ENCODE measurements around the gene PDXDC1.
"Not testable (repeated sequence)": the region's sequence is repeated elsewhere in the genome, so short reads cannot be mapped to it uniquely, and the experiment has no call there.

DNA sequence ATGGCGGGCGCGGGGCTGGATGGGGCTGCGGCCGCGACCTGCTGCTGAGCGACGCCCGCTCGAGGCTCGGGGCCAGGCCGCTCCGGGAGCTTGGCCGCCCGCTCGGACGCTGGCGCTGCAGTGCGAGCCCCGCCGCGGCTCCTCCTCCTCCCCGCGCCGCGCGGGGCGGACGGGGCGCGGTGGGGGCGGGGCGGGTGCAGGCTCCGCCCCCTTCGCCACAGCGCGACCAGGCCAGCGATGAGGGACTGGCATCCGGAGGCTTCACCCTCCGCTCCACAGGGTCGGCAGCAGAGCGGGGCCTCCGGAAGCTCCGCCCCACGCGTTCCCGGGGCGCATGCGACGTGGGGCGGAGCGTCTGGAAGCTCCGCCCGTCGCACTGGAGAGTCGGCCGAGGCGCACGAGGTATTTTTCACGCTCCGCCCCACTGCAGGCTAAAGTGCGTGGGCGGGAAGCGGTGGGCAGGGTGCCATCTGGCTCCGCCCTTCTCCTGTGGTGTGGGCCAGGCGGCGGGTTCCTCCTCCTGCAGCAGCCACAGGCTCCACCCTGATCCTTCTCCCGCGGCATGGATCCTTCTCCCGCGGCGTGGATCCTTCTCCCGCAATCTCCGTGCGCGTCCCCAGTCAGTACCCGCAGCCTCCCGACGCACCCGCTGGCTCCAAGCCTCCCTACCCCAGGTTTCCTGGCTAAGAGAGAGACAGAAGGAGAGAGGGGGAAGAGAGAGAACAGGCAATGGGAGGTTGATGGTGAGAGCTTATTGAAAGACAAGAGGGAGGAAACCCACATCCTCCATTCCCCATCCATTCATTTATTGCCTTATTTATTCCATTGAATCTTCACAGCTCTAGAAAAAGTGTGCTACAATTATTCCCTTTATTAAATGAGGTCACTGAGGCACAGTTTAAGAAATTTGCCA lies 180.1 kb downstream of the PDXDC1 start:
- not testable (repeated sequence) for TF ChIP-seq FOXS1 (CRISPR knock-in tag; IDR thresholded peaks at IDR 0.05); CTCF (IDR thresholded peaks at IDR 0.05); SMC3 (IDR thresholded peaks at IDR 0.05); BHLHE40 (IDR thresholded peaks at IDR 0.05; ENCODE audit: low read depth, low read length)

All from A549 (cell line).